IMR-90 (cell line): ENCODE results near the gene ABHD17B. TPM values are rescaled to one million over a fixed set of nuclear protein-coding genes. Genes with fewer than 3 reads are reported as not detected.

Experiments used
- ATAC-seq: fragments of 200-7000 bp; cut with Tn5 transposase; 2 replicates; pipeline ENCODE4 v1.9.1; 2020; ENCODE audit warnings: low read depth, mild to moderate bottlenecking, moderate library complexity
- BruUV-seq: library from RNA; stranded (reverse); fragments of 400-500 nt; replicated peaks from 2 replicates; lab custom pipeline; 2021; lab: Mats Ljungman, UMichigan
- CTCF ChIA-PET: fragments of 300-600 bp; formaldehyde crosslinking; extraction: SDS; loops from one replicate; lab custom pipeline; 2021; ENCODE audit warnings: antibody characterized with exemption; lab: Yijun Ruan, JAX
- POLR2A ChIA-PET: fragments of 300-600 bp; sonication (Branson Sonifier 250); formaldehyde crosslinking; loops from one replicate; lab custom pipeline; 2022; ENCODE audit warnings: antibody characterized with exemption; ENCODE audit not compliant: unreplicated experiment; lab: Charles Lee
- DNase-seq: peaks from one replicate; pipeline ENCODE4 v3.0.0; 2013
- H2AFZ ChIP-seq: replicated peaks from 2 replicates; pipeline ENCODE3; 2013; ENCODE audit warnings: low read length, mild to moderate bottlenecking; ENCODE audit not compliant: poor library complexity
- H2AK5ac ChIP-seq: 2 replicates; pipeline ENCODE4 v1.6.1; 2013; ENCODE audit warnings: low read depth, low read length, inconsistent platforms
- H2AK9ac ChIP-seq: replicated peaks from 2 replicates; pipeline ENCODE3; 2013; ENCODE audit warnings: mild to moderate bottlenecking, low read depth, low read length, moderate library complexity; ENCODE audit not compliant: poor library complexity
- H2BK120ac ChIP-seq: 2 replicates; pipeline ENCODE4 v1.6.1; 2013; ENCODE audit warnings: low read depth, low read length, inconsistent platforms
- H2BK15ac ChIP-seq: 3 replicates; pipeline ENCODE4 v1.6.1; 2013; ENCODE audit warnings: low read depth, low read length, inconsistent platforms
- H2BK20ac ChIP-seq: 2 replicates; pipeline ENCODE4 v1.6.1; 2013; ENCODE audit warnings: low read depth, mild to moderate bottlenecking, inconsistent platforms, low read length, moderate library complexity
- H2BK5ac ChIP-seq: 2 replicates; pipeline ENCODE4 v1.6.1; 2013; ENCODE audit warnings: mild to moderate bottlenecking, low read depth, low read length, inconsistent platforms; ENCODE audit not compliant: poor library complexity, severe bottlenecking
- H3K14ac ChIP-seq: replicated peaks from 2 replicates; pipeline ENCODE4 v1.6.1; 2013; ENCODE audit warnings: low read depth, low read length, inconsistent platforms
- H3K18ac ChIP-seq: 2 replicates; pipeline ENCODE4 v1.6.1; 2013; ENCODE audit warnings: low read depth, low read length, control low read depth
- H3K23ac ChIP-seq: 2 replicates; pipeline ENCODE4 v1.6.1; 2013; ENCODE audit warnings: low read depth, low read length, inconsistent platforms
- H3K27ac ChIP-seq: 2 replicates; pipeline ENCODE4 v1.5.1; 2013; ENCODE audit warnings: mild to moderate bottlenecking, control low read depth, low read length; ENCODE audit not compliant: insufficient read depth
- H3K27me3 ChIP-seq: 2 replicates; pipeline ENCODE4 v1.6.1; 2013; ENCODE audit warnings: low read length; ENCODE audit not compliant: control insufficient read depth, insufficient read depth
- H3K36me3 ChIP-seq: 2 replicates; pipeline ENCODE4 v1.6.1; 2013; ENCODE audit warnings: low read length, mixed read lengths; ENCODE audit not compliant: control insufficient read depth, insufficient read depth
- H3K4ac ChIP-seq: 2 replicates; pipeline ENCODE4 v1.6.1; 2013; ENCODE audit warnings: low read depth, low read length, inconsistent platforms
- H3K4me1 ChIP-seq: 2 replicates; pipeline ENCODE4 v1.6.1; 2013; ENCODE audit warnings: low read length, mixed read lengths; ENCODE audit not compliant: control insufficient read depth, insufficient read depth
- H3K4me2 ChIP-seq: 2 replicates; pipeline ENCODE4 v1.6.1; 2013; ENCODE audit warnings: low read depth, mild to moderate bottlenecking, control low read depth, low read length, moderate library complexity
- H3K4me3 ChIP-seq: 2 replicates; pipeline ENCODE4 v1.5.1; 2013; ENCODE audit warnings: low read depth, mild to moderate bottlenecking, control low read depth, low read length, moderate library complexity; ENCODE audit not compliant: insufficient read depth
- H3K56ac ChIP-seq: 2 replicates; pipeline ENCODE4 v1.6.1; 2013; ENCODE audit warnings: low read length, inconsistent platforms; ENCODE audit not compliant: insufficient read depth; ENCODE audit errors: extremely low read depth
- H3K79me1 ChIP-seq, 2 experiments: 2 replicates each; pipeline ENCODE4 v1.6.1; 2013; ENCODE audit warnings: low read length in 2 of 2, inconsistent platforms in 1 of 2, low read depth in 1 of 2
- H3K9ac ChIP-seq: 2 replicates; pipeline ENCODE4 v1.6.1; 2013; ENCODE audit warnings: low read depth, low read length, control low read depth
- H3K9me1 ChIP-seq: 2 replicates; pipeline ENCODE4 v1.6.1; 2013; ENCODE audit warnings: low read length, inconsistent platforms; ENCODE audit not compliant: insufficient read depth
- H3K9me3 ChIP-seq: 2 replicates; pipeline ENCODE4 v1.6.1; 2013; ENCODE audit warnings: low read length; ENCODE audit not compliant: control insufficient read depth, insufficient read depth
- H4K20me1 ChIP-seq: 2 replicates; pipeline ENCODE4 v1.6.1; 2013; ENCODE audit warnings: low read length, inconsistent platforms; ENCODE audit not compliant: insufficient read depth
- H4K5ac ChIP-seq: 2 replicates; pipeline ENCODE4 v1.6.1; 2013; ENCODE audit warnings: mild to moderate bottlenecking, low read depth, low read length, control low read depth
- H4K8ac ChIP-seq, 2 experiments: 2 replicates each; pipeline ENCODE4 v1.6.1; 2013; ENCODE audit warnings: low read depth in 2 of 2, low read length in 2 of 2, control low read depth in 1 of 2, inconsistent platforms in 1 of 2
- H4K91ac ChIP-seq: 2 replicates; pipeline ENCODE4 v1.6.1; 2013; ENCODE audit warnings: low read depth, low read length, inconsistent platforms; ENCODE audit not compliant: insufficient read depth
- BHLHE40 ChIP-seq: fragments of 150-350 bp; IDR thresholded peaks from 2 replicates; pipeline ENCODE4 v1.6.1; 2016; ENCODE audit warnings: mild to moderate bottlenecking, low read depth, low read length
- CEBPB ChIP-seq: IDR thresholded peaks from 2 replicates; pipeline ENCODE4 v1.6.1; 2012; ENCODE audit warnings: low read depth, low read length, improper control_type of control experiment
- CHD1 ChIP-seq: IDR thresholded peaks from 2 replicates; pipeline ENCODE4 v1.6.1; 2012; ENCODE audit warnings: low read depth, low read length, improper control_type of control experiment
- MAZ ChIP-seq: IDR thresholded peaks from 2 replicates; pipeline ENCODE4 v1.6.1; 2012; ENCODE audit warnings: low read depth, mild to moderate bottlenecking, low read length, improper control_type of control experiment, moderate library complexity, borderline replicate concordance
- MXI1 ChIP-seq: IDR thresholded peaks from 2 replicates; pipeline ENCODE4 v1.6.1; 2012; ENCODE audit warnings: low read depth, mild to moderate bottlenecking, low read length, moderate library complexity, borderline replicate concordance
- POLR2A ChIP-seq: IDR thresholded peaks from 2 replicates; pipeline ENCODE4 v1.6.1; 2012; ENCODE audit warnings: mild to moderate bottlenecking, low read depth, low read length
- RFX5 ChIP-seq: IDR thresholded peaks from 2 replicates; pipeline ENCODE4 v1.8.0; 2012; ENCODE audit warnings: low read depth, mild to moderate bottlenecking, low read length, moderate library complexity
- dilution Hi-C: fragments of 300-500 bp; cut with HindIII; formaldehyde crosslinking; loops from one replicate; pipeline ENCODE4 v1.14.3; 2018; ENCODE audit warnings: low sequenced_read_pairs; ENCODE audit not compliant: unreplicated experiment
- in situ Hi-C: fragments of 300-500 bp; cut with MboI; formaldehyde crosslinking; loops from 3 replicates; pipeline ENCODE4 v1.14.3; 2019; ENCODE audit warnings: low sequenced_read_pairs, inconsistent platforms, mixed read lengths
- intact Hi-C: fragments of 100-400 bp; cut with micrococcal nuclease; formaldehyde crosslinking; loops from 2 replicates; pipeline ENCODE4 v1.10.0; 2022
- polyA plus RNA-seq, 3 experiments: library from polyadenylated mRNA; depleted of rRNA; stranded (reverse); fragments of >200 nt; gene quantifications; 2 replicates each; pipeline ENCODE4 v1.2.3, GENCODE V29; 2012; ENCODE audit warnings: low replicate concordance in 1 of 3
- total RNA-seq: library from RNA; depleted of rRNA; stranded (reverse); fragments of >200 nt; gene quantifications from 2 replicates; pipeline ENCODE4 v1.2.3, GENCODE V29; 2012
- TF ChIP-seq, protein P1 (sequence below): fragments of 150-350 bp; IDR thresholded peaks from 2 replicates; pipeline ENCODE4 v1.6.1; 2017; ENCODE audit warnings: mild to moderate bottlenecking, antibody characterized with exemption, low read length, low read depth
- TF ChIP-seq, protein P2 (sequence below): fragments of 150-350 bp; IDR thresholded peaks from 2 replicates; pipeline ENCODE4 v1.6.1; 2016; ENCODE audit warnings: low read depth, mild to moderate bottlenecking, low read length, moderate library complexity, borderline replicate concordance
- TF ChIP-seq, protein P3 (sequence below): conservative IDR thresholded peaks from 2 replicates; pipeline ENCODE4 v1.5.1; 2012; ENCODE audit warnings: mild to moderate bottlenecking, low read depth, low read length, improper control_type of control experiment

Gene ABHD17B
- total and polyA plus RNA-seq, 2 of the 4 experiments (the other 2 are of a cell fraction), result 7.5 to 16.8 TPM

DNA sequence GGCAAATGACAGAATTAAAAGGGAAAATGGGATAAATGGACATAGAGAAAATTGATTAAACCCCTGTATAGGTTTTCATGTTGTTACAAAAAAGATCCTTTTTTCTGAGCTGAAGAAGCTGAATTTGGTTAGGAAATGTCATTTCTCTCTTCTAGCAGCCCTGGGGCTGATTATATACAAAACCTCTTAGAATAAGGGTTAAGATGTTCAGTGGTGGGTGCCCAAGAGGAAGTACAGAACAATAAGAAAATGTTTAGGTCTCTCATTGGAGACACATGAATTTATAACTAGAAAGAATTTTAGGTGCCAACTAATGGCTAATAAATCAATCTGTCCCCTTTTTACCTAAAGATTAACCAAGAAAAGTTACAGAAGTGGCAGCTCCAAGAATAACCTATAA is 14.2 kb downstream of the ABHD17B start:
- TF ChIP-seq, protein P1, sequence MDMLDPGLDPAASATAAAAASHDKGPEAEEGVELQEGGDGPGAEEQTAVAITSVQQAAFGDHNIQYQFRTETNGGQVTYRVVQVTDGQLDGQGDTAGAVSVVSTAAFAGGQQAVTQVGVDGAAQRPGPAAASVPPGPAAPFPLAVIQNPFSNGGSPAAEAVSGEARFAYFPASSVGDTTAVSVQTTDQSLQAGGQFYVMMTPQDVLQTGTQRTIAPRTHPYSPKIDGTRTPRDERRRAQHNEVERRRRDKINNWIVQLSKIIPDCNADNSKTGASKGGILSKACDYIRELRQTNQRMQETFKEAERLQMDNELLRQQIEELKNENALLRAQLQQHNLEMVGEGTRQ, result no peak
- TF ChIP-seq RFX5 (no peak), MAZ (no peak), CEBPB (no peak), POLR2A (no peak), BHLHE40 (no peak), MXI1 (no peak), CHD1 (no peak)
- TF ChIP-seq, protein P2, sequence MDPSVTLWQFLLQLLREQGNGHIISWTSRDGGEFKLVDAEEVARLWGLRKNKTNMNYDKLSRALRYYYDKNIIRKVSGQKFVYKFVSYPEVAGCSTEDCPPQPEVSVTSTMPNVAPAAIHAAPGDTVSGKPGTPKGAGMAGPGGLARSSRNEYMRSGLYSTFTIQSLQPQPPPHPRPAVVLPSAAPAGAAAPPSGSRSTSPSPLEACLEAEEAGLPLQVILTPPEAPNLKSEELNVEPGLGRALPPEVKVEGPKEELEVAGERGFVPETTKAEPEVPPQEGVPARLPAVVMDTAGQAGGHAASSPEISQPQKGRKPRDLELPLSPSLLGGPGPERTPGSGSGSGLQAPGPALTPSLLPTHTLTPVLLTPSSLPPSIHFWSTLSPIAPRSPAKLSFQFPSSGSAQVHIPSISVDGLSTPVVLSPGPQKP, result no peak
- TF ChIP-seq, protein P3, sequence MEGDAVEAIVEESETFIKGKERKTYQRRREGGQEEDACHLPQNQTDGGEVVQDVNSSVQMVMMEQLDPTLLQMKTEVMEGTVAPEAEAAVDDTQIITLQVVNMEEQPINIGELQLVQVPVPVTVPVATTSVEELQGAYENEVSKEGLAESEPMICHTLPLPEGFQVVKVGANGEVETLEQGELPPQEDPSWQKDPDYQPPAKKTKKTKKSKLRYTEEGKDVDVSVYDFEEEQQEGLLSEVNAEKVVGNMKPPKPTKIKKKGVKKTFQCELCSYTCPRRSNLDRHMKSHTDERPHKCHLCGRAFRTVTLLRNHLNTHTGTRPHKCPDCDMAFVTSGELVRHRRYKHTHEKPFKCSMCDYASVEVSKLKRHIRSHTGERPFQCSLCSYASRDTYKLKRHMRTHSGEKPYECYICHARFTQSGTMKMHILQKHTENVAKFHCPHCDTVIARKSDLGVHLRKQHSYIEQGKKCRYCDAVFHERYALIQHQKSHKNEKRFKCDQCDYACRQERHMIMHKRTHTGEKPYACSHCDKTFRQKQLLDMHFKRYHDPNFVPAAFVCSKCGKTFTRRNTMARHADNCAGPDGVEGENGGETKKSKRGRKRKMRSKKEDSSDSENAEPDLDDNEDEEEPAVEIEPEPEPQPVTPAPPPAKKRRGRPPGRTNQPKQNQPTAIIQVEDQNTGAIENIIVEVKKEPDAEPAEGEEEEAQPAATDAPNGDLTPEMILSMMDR, result no peak
- H3K4me3 ChIP-seq, result no peak overlapping the region
- no peak overlapping the region for H3K23ac ChIP-seq
- H3K27me3 ChIP-seq, result no peaks in the 10 kb centered on the region
- H3K4me1 ChIP-seq, result no peaks in the 10 kb centered on the region; the same call in none of the 2 replicates
- intact Hi-C loops, result no loop called here
- no peaks in the 10 kb centered on the region for H3K9me3 ChIP-seq
- H3K9me1 ChIP-seq, result no peaks in the 10 kb centered on the region
- H2BK20ac ChIP-seq, result no peak overlapping the region
- no peak overlapping the region for H2BK5ac ChIP-seq
- no peak overlapping the region for H2AK9ac ChIP-seq
- ChIA-PET CTCF (no interaction called here), POLR2A (no interaction called here)
- H3K4me2 ChIP-seq, result no peak overlapping the region
- BruUV-seq, result no TSS peak
- no peak overlapping the region for H4K5ac ChIP-seq
- H3K36me3 ChIP-seq, result no peaks in the 10 kb centered on the region
- H3K14ac ChIP-seq, result no peak overlapping the region
- DNase-seq (no peak), ATAC-seq (no peak)
- no peak overlapping the region for H3K56ac ChIP-seq
- peaks cover 10% of the 10 kb centered on the region for H4K20me1 ChIP-seq
- no peak overlapping the region for H3K18ac ChIP-seq
- no peak overlapping the region for H2BK120ac ChIP-seq
- no peak overlapping the region for H2AK5ac ChIP-seq
- H4K8ac ChIP-seq, result no peak overlapping the region
- no peak overlapping the region for H3K27ac ChIP-seq
- dilution Hi-C loops, result no loop called here
- in situ Hi-C loops, result no loop called here
- peaks cover 12 to 50% of the 10 kb centered on the region in 2 experiments for H3K79me1 ChIP-seq
- H2AFZ ChIP-seq, result no peak overlapping the region
- no peak overlapping the region for H3K9ac ChIP-seq
- no peak overlapping the region for H4K91ac ChIP-seq
- no peak overlapping the region for H3K4ac ChIP-seq
- no peak overlapping the region for H2BK15ac ChIP-seq
